ENCODE measurements around the gene RSPH10B2. TPM values are rescaled to one million over a fixed set of nuclear protein-coding genes. Genes with fewer than 3 reads are reported as not detected.

The RSPH10B2 gene
- total and polyA plus RNA-seq, 2 of the 8 experiments (the other 6 are each of a cell fraction or from before 2014, with no cell fraction given) = 0.14 to 0.35 TPM

GRCh38 chr7:6706666-6707407 lies 47.1 kb upstream of the RSPH10B2 start, which contains the start of gene ZNF12 (continued):
- TF ChIP-seq CHD1 (IDR thresholded peaks at IDR 0.05; ENCODE audit: low read depth, low read length) = no peak
- TF ChIP-seq ASH2L (IDR thresholded peaks at IDR 0.05; ENCODE audit: low read length) = peak; percentile 42
- TF ChIP-seq TBP (IDR thresholded peaks at IDR 0.05; ENCODE audit: low read depth, low read length) = peak; percentile 62; the same call in 1 of the 2 replicates
- TF ChIP-seq CBX8 (IDR thresholded peaks at IDR 0.05; ENCODE audit: borderline replicate concordance, low read depth, low read length) = no peak
- TF ChIP-seq POLR2AphosphoS5 (IDR thresholded peaks at IDR 0.05; ENCODE audit: low read depth, low read length) = peak; percentile 78
- no peak for TF ChIP-seq CHD7 (IDR thresholded peaks at IDR 0.05; ENCODE audit: insufficient replicate concordance, low read length)

All from H1 (cell line).